PFSK-1 (cell line): ENCODE results near the gene ADCY2.

Source experiments
- FOXP2 ChIP-seq: optimal IDR thresholded peaks from 2 replicates; pipeline ENCODE3; 2011; ENCODE audit warnings: borderline replicate concordance, control low read depth, inconsistent platforms; ENCODE audit not compliant: insufficient read depth; ENCODE audit errors: extremely low read length, extremely low read depth
- POLR2AphosphoS5 ChIP-seq: IDR thresholded peaks from 2 replicates; pipeline ENCODE4 v1.6.1; 2012; ENCODE audit warnings: low read depth, mild to moderate bottlenecking, control low read depth, low read length, moderate library complexity
- REST ChIP-seq, 2 experiments: IDR thresholded peaks; 2 replicates each; pipeline versions ENCODE4 v1.6.1 to v1.8.0; 2011 to 2012; ENCODE audit warnings: low read depth in 2 of 2, low read length in 2 of 2, control low read depth in 1 of 2, inconsistent platforms in 1 of 2, mild to moderate bottlenecking in 1 of 2, moderate library complexity in 1 of 2; ENCODE audit not compliant: insufficient read depth in 1 of 2

GRCh38 chr5:7629561-7629960 is 233.6 kb downstream of the ADCY2 start:
- no peak for TF ChIP-seq REST (IDR thresholded peaks at IDR 0.05; ENCODE audit: insufficient read depth in 1 of 2, low read depth in 2 of 2, low read length in 2 of 2)
- no peak for TF ChIP-seq POLR2AphosphoS5
- TF ChIP-seq FOXP2 = no peak
